GM19043 (cell line): ENCODE measurements around the gene LRRC18.

ENCODE experiments used
- ATAC-seq: cut with Tn5 transposase; IDR thresholded peaks from one replicate; pipeline ENCODE4 v1.9.1; 2021; ENCODE audit warnings: low read depth; ENCODE audit not compliant: unreplicated experiment

LRRC18 gene

GRCh38 chr10:48939790-48940325 is at the start of gene LRRC18:
Gene LRRC18 (minus strand): TSS chr10:48939840. CDS start chr10:48914155, 25,685 bp downstream.
- no peak for ATAC-seq

GRCh38 chr10:48985621-48986158 is 46.0 kb upstream of the LRRC18 start:
- ATAC-seq = no peak

- no peak for ATAC-seq
These were observed 44.2 kb upstream of the LRRC18 start for GRCh38 chr10:48983648-48984351.

- no peak for ATAC-seq
These were observed 42.9 kb upstream of the LRRC18 start for GRCh38 chr10:48982584-48982983.

- ATAC-seq = no peak
These were observed 41.8 kb upstream of the LRRC18 start for GRCh38 chr10:48981310-48981907.

- no peak for ATAC-seq
These were observed 38.7 kb upstream of the LRRC18 start for GRCh38 chr10:48978318-48978717.

- ATAC-seq = no peak
These were observed 36.6 kb upstream of the LRRC18 start for GRCh38 chr10:48976196-48976595.

- no peak for ATAC-seq
These were observed 35.0 kb upstream of the LRRC18 start for GRCh38 chr10:48974510-48975156.

GRCh38 chr10:48973065-48973464 is 33.4 kb upstream of the LRRC18 start:
- ATAC-seq = no peak

GRCh38 chr10:48970654-48971053 is 31.0 kb upstream of the LRRC18 start:
- no peak for ATAC-seq

- no peak for ATAC-seq
These were observed 30.4 kb upstream of the LRRC18 start for GRCh38 chr10:48970046-48970445.

- no peak for ATAC-seq
These were observed 28.4 kb upstream of the LRRC18 start for GRCh38 chr10:48968036-48968435.

- ATAC-seq = no peak
These were observed 25.8 kb upstream of the LRRC18 start for GRCh38 chr10:48965460-48965859.

- ATAC-seq = no peak
These were observed 24.4 kb upstream of the LRRC18 start for GRCh38 chr10:48964038-48964437.

- no peak for ATAC-seq
These were observed 19.1 kb upstream of the LRRC18 start for GRCh38 chr10:48958598-48959190.

- ATAC-seq = no peak
These were observed 17.9 kb upstream of the LRRC18 start for GRCh38 chr10:48957361-48958151.

- no peak for ATAC-seq
These were observed 12.1 kb upstream of the LRRC18 start for GRCh38 chr10:48951707-48952106.

GRCh38 chr10:48948470-48949037 is 8.9 kb upstream of the LRRC18 start:
- ATAC-seq = no peak

GRCh38 chr10:48947690-48948469 is 8.2 kb upstream of the LRRC18 start:
- ATAC-seq = no peak
